Activated T-cell treated with anti-CD3 and anti-CD28 coated beads for 4 hours (primary cell): ENCODE measurements around the gene SLC35F2.
"Not testable (repeated sequence)": the region's sequence is repeated elsewhere in the genome, so short reads cannot be mapped to it uniquely, and the experiment has no call there.

Experiments used
- DNase-seq: peaks from one replicate; pipeline ENCODE4 v3.0.0-alpha.2; 2020

The SLC35F2 gene, protein sequence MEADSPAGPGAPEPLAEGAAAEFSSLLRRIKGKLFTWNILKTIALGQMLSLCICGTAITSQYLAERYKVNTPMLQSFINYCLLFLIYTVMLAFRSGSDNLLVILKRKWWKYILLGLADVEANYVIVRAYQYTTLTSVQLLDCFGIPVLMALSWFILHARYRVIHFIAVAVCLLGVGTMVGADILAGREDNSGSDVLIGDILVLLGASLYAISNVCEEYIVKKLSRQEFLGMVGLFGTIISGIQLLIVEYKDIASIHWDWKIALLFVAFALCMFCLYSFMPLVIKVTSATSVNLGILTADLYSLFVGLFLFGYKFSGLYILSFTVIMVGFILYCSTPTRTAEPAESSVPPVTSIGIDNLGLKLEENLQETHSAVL

DNA sequence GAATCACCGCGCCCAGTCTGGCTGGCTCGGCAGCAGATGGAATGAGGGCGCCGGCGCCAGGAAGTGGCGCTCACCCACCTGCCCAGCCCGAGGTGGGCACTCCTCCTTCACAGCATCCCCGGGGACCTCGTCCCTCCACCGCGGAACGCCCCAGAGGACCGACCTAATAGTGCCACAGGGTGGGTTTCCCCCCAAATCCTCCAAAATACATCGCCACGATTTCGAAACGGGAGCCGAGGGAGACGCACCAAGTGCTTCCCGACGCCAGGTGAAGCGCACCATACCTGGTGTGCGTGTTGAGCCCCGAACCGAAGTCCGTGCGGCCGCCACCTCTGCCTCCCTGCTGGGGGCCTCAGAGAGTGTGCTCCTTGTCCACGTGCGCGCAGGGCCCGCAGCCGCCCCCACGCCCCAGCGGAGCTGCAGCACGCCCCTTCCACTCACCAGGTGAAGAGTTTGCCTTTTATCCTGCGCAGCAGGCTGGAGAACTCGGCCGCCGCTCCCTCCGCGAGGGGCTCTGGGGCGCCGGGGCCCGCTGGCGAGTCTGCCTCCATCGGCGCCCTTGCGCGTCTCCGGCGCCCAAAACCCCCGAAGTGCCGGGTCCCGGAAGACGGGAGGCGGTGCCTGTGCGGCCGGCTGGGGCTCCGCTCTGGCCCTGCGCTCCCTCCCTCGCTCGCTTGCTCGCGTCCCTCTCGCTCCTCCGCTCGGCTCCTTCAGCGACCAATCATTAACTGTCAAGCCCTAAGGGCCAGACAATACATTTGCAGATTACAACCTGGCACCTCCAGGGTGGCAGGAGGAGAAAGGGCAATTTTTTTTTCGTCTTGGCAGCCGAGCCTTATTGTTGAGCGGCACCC, at the start of gene SLC35F2:
SLC35F2 (minus strand) TSS at position 571 of the 854 bp plus-strand sequence; CDS start at position 551, 20 bp downstream.
- DNase-seq, result peak; percentile 53

- DNase-seq, result no peak
These were observed 49.6 kb upstream of the SLC35F2 start for GRCh38 chr11:107908211-107908610.

- DNase-seq, result no peak
These were observed 39.7 kb upstream of the SLC35F2 start for GRCh38 chr11:107898270-107898669.

GRCh38 chr11:107882095-107882820, 23.7 kb upstream of the SLC35F2 start:
- no peak for DNase-seq

GRCh38 chr11:107881471-107881870, 22.9 kb upstream of the SLC35F2 start:
- DNase-seq, result not testable (repeated sequence)

DNA sequence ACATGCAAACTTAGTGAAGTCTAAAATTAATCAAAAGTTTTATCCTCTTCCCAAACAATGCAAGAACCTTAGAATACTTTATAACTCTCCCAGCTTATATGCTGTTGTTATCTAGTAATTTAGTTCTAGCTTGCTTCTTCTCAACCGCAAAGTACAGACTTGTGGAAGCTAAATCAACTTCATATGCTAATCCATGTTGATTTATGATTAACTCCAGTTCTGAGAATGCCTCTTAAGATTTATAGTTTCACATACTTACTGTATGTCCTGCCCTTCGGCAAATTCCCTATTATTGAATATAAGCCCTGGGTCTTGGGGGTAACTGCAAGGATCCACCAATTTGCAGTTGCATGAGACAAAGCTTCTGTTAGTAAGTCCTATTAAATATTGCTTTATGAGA, 17.6 kb upstream of the SLC35F2 start:
- DNase-seq, result no peak

DNA sequence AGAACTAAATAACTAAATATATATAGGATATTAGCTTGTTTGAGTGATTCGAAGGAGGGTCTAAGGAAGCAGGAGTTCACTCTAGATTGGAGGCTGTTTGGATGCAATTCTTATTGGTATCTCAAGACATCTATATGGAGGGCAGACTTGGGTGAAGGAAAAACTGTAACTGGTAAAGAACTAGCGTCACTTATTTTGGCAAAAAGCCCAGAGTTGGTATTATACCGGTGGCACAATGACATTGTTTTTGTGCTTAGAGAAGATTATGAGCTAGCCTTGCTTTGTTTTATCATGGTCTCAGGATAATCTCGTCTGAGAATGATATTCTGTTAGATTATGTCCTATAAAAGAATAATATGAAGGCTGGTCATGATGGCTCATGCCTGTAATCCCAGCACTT, 6.0 kb upstream of the SLC35F2 start:
- DNase-seq, result no peak

DNA sequence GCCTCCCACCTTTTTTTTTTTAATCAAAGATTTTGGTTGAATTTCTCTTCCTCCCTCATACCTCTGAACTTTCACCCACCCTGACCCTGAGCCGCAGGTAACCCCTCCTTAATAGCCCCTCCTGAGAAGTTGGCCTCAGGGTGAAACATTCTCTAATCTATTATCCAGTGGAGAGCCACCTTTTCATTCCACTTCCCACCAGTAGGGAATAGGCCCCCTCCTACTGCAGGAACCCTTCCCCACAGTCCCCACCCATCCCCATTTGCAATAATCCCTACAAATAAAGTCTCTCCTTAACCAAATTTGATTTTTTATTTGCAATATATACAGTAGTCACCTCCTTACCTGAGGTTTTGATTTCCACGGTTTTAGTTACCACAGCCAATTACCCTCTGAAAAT, 2.1 kb upstream of the SLC35F2 start:
- DNase-seq, result no peak

GRCh38 chr11:107860240-107860620, 1.6 kb upstream of the SLC35F2 start:
- DNase-seq, result not testable (repeated sequence)

GRCh38 chr11:107859459-107860239, 1.1 kb upstream of the SLC35F2 start:
- peak; percentile 19 for DNase-seq

DNA sequence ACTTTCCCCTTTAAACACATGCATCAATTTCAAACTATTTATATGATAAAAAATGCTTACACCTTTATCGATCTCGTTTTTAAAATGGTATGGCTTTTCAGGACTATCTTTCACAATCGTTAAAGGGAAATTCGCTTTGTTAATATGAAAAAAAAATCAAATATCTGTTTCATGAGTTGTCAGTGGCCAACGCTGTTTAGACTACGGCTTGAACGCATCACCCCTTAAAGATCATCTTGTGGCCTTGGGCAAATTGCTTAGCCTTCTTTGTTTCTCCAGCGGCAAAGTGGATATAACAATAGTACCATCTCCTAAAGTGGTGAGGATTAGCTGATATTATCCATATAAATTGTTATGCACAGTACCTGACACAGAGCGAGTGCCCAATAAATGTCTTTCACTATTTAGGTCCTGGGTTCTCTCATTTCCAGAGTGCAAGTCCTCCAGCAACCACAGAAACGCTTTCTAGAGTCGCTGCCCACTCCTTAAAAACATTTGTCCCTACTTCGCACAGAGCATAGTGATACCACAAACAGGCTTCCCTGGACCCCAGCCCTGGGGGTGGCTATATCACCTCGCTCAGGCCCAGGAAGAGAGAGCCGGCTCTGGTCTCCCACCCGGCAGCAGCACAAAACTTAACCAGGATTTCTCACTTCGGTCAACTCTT, 904 bp downstream of the SLC35F2 start:
- no peak for DNase-seq

GRCh38 chr11:107856981-107857517, 1.5 kb downstream of the SLC35F2 start:
- DNase-seq, result no peak

DNA sequence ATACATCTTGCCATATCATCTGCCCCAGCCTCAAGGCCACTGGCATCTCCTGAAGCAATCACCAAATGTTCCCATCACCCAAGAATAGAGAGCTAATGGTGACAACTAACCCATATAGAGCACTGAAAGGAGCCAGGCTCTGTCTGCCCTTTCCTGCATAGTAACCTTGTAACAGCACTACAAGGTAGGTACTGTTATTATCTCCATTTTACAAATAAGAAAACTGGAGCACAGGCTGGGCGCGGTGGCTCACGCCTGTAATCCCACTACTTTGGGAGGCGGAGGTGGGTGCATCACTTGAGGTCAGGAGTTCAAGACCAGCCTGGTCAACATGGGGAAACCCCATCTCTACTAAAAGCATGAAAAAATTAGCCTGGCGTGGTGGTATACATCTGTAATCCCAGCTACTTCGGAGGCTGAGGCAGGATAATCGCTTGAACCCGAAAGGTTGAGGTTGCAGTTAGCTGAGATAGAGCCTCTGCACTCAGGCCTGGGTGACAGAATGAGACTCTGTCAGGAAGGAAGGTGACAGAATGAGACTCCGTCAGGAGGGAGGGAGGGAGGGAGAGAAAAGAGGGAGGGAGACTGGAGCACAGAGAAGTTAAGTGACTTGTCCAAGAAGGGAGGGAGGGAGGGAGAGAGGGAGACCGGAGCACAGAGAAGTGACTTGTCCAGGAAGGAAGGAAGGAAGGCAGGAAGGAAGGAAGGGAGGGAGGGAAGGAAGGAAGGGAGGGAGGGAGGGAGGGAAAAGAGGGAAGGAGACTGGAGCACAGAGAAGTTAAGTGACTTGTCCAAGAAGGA, 2.2 kb downstream of the SLC35F2 start:
- DNase-seq, result no peak

- no peak for DNase-seq
These were observed 5.5 kb downstream of the SLC35F2 start for GRCh38 chr11:107853070-107853469.

DNA sequence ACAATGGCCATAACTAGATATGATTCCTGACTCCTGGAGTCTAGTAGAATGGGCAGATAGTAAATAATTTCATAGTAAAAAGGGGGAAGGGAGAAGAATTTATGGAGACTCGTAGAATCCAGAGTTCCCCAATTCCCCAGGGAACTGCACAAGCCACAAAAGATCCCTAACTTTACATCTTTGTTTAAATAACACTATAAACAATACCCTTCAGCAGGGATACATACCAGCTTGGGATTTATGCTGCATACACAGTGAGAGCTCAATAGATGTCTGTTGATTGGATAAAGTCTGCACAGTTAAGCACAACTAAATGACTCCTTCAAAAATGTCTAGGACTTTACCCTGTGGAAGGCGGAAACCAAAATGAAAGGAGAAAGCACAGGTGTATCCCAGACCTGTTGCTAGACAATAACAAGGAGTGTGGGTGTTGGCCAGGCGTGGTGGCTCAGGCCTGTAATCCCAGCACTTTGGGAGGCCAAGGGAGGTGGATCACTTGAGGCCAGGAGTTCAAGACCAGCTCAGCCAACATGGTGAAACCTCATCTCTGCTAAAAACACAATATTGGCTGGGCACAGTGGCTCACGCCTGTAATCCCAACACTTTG, 6.8 kb downstream of the SLC35F2 start:
- no peak for DNase-seq

- DNase-seq, result no peak
These were observed 8.8 kb downstream of the SLC35F2 start for GRCh38 chr11:107849790-107850189.

DNA sequence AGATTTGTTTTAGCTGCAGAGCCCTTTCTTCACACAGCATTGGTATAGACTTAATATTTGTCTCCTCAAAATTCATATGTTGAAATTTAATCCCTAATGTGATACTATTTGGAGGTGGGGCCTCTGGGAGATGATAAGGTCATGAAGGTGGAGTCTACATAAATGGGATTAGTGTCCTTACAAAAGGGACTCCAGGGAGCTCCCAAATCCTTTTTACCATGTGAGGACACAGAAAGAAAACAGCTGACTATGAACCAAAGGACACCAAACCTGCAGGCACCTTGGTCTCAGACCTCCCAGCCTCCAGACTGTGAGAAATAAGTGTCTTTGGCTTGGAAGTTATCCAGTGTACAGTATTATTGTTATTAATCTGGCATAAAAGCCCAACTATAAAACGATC, 10.2 kb downstream of the SLC35F2 start:
- DNase-seq, result no peak

- no peak for DNase-seq
These were observed 11.4 kb downstream of the SLC35F2 start for GRCh38 chr11:107847184-107847583.

DNA sequence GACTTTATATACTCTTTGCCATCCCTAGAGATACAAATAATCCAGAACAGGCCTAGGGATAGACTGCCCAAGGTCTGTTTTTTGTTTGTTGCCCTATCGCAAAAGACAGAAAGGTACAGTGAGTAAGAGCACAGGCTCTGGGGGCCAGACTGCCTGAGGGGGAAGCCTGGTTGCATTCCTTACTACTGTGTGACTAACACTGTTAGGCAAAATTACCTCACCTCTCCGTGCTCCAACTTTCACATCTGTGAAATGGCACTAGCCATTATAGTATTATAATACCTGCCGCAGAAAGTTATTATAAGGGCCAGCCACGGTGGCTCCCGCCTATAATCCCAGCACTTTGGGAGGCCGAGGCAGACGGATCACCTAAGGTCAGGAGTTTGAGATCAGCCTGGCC, 14.5 kb downstream of the SLC35F2 start:
- no peak for DNase-seq

GRCh38 chr11:107842412-107843100, 16.0 kb downstream of the SLC35F2 start:
- no peak for DNase-seq
